GM18505 (cell line): Measurements from ENCODE around the gene CCDC197.

Experiments used
- ATAC-seq: cut with Tn5 transposase; IDR thresholded peaks from one replicate; pipeline ENCODE4 v1.9.1; 2021; ENCODE audit not compliant: unreplicated experiment
- POLR2A ChIP-seq: IDR thresholded peaks from 4 replicates; pipeline ENCODE4 v1.6.1; 2011; ENCODE audit warnings: borderline replicate concordance; ENCODE audit not compliant: insufficient read depth, insufficient read length; ENCODE audit errors: extremely low read depth

The CCDC197 gene

GRCh38 chr14:93997082-93997481 lies at the start of gene CCDC197:
Gene CCDC197 (plus strand): TSS chr14:93997301. CDS start chr14:93998132, 831 bp downstream.
- ATAC-seq: no peak
- TF ChIP-seq POLR2A: no peak

- ATAC-seq: no peak
Measured at GRCh38 chr14:93949511-93950075, 47.5 kb upstream of the CCDC197 start.

GRCh38 chr14:93950948-93951634 lies 46.0 kb upstream of the CCDC197 start:
- TF ChIP-seq POLR2A: no peak
- ATAC-seq: no peak

More at GRCh38 chr14:93949511-93950075, 47.5 kb upstream of the CCDC197 start:
- peak; percentile 15 for TF ChIP-seq POLR2A

GRCh38 chr14:93951635-93952540 lies 45.2 kb upstream of the CCDC197 start:
- no peak for ATAC-seq
- TF ChIP-seq POLR2A: no peak

GRCh38 chr14:93952829-93953228 lies 44.3 kb upstream of the CCDC197 start:
- no peak for ATAC-seq
- TF ChIP-seq POLR2A: peak; percentile 23

- no peak for ATAC-seq
- no peak for TF ChIP-seq POLR2A
Measured at GRCh38 chr14:93953263-93953662, 43.8 kb upstream of the CCDC197 start.

- no peak for ATAC-seq
- TF ChIP-seq POLR2A: no peak
Measured at GRCh38 chr14:93953739-93954515, 43.2 kb upstream of the CCDC197 start.

- no peak for TF ChIP-seq POLR2A
- no peak for ATAC-seq
Measured at GRCh38 chr14:93954516-93954830, 42.6 kb upstream of the CCDC197 start.

GRCh38 chr14:93954900-93955849 lies 41.9 kb upstream of the CCDC197 start:
- ATAC-seq: peak; percentile 35
- peak; percentile 61 for TF ChIP-seq POLR2A

- TF ChIP-seq POLR2A: no peak
- ATAC-seq: no peak
Measured at GRCh38 chr14:93955850-93956481, 41.1 kb upstream of the CCDC197 start.

- no peak for ATAC-seq
- no peak for TF ChIP-seq POLR2A
Measured at GRCh38 chr14:93956514-93957332, 40.4 kb upstream of the CCDC197 start.
